ENCODE results near the gene ARHGAP42. TPM values are rescaled to one million over a fixed set of nuclear protein-coding genes. Genes with fewer than 3 reads are reported as not detected.

ARHGAP42 gene
- total RNA-seq, 1 donor from 2014 or later = 19.1 TPM

DNA sequence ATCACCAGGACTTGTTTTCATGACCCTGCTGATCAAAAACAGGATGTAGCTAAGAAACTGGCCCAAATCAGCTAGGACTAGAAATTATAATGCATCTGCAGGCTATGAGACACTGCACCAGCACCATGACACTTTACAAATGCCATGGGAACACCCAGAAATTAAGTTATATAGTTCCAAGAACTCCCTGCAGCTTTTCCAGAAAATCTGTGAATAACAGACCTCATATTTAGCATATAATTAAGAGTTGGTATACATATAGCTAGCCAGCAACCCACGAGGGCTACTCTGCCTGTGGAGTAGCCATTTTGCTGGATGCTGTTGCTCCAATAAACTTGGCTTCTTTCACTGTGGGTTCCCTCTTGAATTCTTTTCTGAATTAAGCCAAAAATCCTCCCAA lies 341.6 kb downstream of the ARHGAP42 start:
- Mint-ChIP-seq H3K36me3 (ENCODE audit: low read depth, unreplicated experiment) (no peaks in the 10 kb centered on the region), H3K27ac (ENCODE audit: unreplicated experiment) (no peak overlapping the region), H3K4me3 (ENCODE audit: unreplicated experiment) (no peak overlapping the region), H3K4me1 (ENCODE audit: unreplicated experiment) (no peaks in the 10 kb centered on the region), H3K9me3 (ENCODE audit: unreplicated experiment) (no peaks in the 10 kb centered on the region), H3K27me3 (ENCODE audit: unreplicated experiment) (no peaks in the 10 kb centered on the region)
- TF ChIP-seq, protein P1, sequence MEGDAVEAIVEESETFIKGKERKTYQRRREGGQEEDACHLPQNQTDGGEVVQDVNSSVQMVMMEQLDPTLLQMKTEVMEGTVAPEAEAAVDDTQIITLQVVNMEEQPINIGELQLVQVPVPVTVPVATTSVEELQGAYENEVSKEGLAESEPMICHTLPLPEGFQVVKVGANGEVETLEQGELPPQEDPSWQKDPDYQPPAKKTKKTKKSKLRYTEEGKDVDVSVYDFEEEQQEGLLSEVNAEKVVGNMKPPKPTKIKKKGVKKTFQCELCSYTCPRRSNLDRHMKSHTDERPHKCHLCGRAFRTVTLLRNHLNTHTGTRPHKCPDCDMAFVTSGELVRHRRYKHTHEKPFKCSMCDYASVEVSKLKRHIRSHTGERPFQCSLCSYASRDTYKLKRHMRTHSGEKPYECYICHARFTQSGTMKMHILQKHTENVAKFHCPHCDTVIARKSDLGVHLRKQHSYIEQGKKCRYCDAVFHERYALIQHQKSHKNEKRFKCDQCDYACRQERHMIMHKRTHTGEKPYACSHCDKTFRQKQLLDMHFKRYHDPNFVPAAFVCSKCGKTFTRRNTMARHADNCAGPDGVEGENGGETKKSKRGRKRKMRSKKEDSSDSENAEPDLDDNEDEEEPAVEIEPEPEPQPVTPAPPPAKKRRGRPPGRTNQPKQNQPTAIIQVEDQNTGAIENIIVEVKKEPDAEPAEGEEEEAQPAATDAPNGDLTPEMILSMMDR (IDR thresholded peaks at IDR 0.05; ENCODE audit: unreplicated experiment) = no peak
- no peak for DNase-seq (ENCODE audit: low spot score)

DNA sequence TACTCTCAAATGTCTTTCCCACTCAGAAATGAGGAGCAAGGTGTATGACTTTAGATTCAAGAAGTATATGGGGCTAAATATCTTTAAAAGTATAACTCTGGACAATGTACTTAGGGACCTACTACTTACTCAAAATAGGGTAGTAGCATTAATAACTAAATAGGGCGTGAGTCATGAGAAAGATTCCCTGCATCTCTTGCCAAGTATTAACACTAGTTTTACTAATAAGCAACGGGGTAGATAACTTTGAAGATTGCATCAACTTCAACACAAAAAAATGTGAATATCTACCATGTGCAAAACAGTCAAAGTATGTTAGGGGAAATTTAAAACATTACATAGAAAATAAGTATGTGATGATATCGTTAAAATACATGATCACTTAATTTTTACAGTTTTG lies 342.9 kb downstream of the ARHGAP42 start:
- no peak for DNase-seq (ENCODE audit: low spot score)
- TF ChIP-seq, protein P1 (IDR thresholded peaks at IDR 0.05; ENCODE audit: unreplicated experiment) = no peak
- Mint-ChIP-seq H3K4me3 (ENCODE audit: unreplicated experiment) (no peak overlapping the region), H3K9me3 (ENCODE audit: unreplicated experiment) (no peaks in the 10 kb centered on the region), H3K27ac (ENCODE audit: unreplicated experiment) (no peak overlapping the region), H3K4me1 (ENCODE audit: unreplicated experiment) (no peaks in the 10 kb centered on the region), H3K27me3 (ENCODE audit: unreplicated experiment) (no peaks in the 10 kb centered on the region), H3K36me3 (ENCODE audit: low read depth, unreplicated experiment) (no peaks in the 10 kb centered on the region)

DNA sequence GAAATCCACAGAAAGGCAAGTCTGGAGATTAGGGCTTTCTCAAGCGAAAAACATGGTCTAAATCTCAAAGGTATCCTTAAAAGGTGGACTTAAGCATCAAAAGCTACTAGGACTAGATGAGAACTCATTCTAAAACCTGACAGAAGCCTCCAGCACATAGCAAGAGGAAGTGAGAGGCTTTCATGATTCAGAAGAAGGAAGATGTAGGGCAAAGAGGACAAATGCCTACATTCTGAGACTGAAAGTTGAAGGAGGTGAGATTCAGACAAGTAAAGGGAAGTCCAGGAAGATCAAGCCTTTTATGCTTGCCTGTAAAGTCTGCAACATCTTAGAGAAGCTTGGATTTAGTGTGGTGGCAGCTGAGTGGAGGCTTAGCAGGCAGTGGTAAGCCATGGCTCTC lies 343.6 kb downstream of the ARHGAP42 start:
- H3K9me3 Mint-ChIP-seq (ENCODE audit: unreplicated experiment) = no peaks in the 10 kb centered on the region
- TF ChIP-seq, protein P1 (IDR thresholded peaks at IDR 0.05; ENCODE audit: unreplicated experiment) = no peak
- H3K4me3 Mint-ChIP-seq (ENCODE audit: unreplicated experiment) = no peak overlapping the region
- no peak overlapping the region for H3K27ac Mint-ChIP-seq (ENCODE audit: unreplicated experiment)
- no peaks in the 10 kb centered on the region for H3K36me3 Mint-ChIP-seq (ENCODE audit: low read depth, unreplicated experiment)
- DNase-seq (ENCODE audit: low spot score) = no peak
- no peaks in the 10 kb centered on the region for H3K4me1 Mint-ChIP-seq (ENCODE audit: unreplicated experiment)
- no peaks in the 10 kb centered on the region for H3K27me3 Mint-ChIP-seq (ENCODE audit: unreplicated experiment)

DNA sequence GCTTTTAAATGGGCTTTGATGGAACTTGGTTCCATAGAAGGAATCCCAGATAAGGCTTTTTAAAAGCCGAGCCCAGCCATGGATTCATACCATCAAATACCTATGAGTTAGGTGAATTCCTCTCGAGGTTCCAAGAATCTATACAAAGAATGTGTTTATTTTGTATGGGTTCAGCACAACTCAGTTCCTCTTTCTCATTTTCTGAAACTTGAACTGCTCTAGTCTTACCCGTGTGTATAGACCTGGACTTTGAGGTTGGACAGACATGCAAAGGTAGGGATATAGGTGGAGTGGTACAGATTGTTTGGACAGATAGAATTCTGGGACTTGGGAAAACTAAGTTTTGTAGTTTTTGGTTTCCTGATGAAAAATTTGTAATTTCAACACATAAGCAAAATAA lies 344.6 kb downstream of the ARHGAP42 start:
- Mint-ChIP-seq H3K36me3 (ENCODE audit: low read depth, unreplicated experiment) (no peaks in the 10 kb centered on the region), H3K9me3 (ENCODE audit: unreplicated experiment) (no peaks in the 10 kb centered on the region), H3K27me3 (ENCODE audit: unreplicated experiment) (no peaks in the 10 kb centered on the region), H3K27ac (ENCODE audit: unreplicated experiment) (no peak overlapping the region), H3K4me3 (ENCODE audit: unreplicated experiment) (no peak overlapping the region), H3K4me1 (ENCODE audit: unreplicated experiment) (no peaks in the 10 kb centered on the region)
- TF ChIP-seq, protein P1 (IDR thresholded peaks at IDR 0.05; ENCODE audit: unreplicated experiment) = no peak
- no peak for DNase-seq (ENCODE audit: low spot score)

DNA sequence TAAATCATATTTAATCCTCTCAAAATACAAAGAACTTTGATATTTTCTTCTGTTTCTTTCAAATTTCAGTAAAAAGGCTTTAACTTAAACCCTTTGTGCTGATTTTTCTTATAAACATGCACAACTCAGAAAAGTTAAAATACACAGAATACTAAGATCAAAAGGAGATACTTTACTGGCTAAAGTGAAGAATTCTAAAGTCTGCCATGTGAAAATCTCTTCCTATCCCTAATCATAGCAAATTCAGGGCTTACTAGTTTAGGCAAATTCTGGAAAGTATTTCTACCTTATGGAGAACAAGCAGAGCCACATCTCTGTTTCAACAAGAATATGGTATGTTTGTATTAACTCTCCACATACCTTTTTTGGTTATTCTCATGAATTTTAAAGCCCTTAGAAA lies 345.9 kb downstream of the ARHGAP42 start:
- Mint-ChIP-seq H3K4me3 (ENCODE audit: unreplicated experiment) (no peak overlapping the region), H3K4me1 (ENCODE audit: unreplicated experiment) (no peaks in the 10 kb centered on the region), H3K27me3 (ENCODE audit: unreplicated experiment) (no peaks in the 10 kb centered on the region), H3K36me3 (ENCODE audit: low read depth, unreplicated experiment) (no peaks in the 10 kb centered on the region), H3K27ac (ENCODE audit: unreplicated experiment) (no peak overlapping the region), H3K9me3 (ENCODE audit: unreplicated experiment) (no peaks in the 10 kb centered on the region)
- no peak for DNase-seq (ENCODE audit: low spot score)
- TF ChIP-seq, protein P1 (IDR thresholded peaks at IDR 0.05; ENCODE audit: unreplicated experiment) = no peak

Measured in endothelial cell (in vitro differentiated cells).